ENCODE data around the gene RNF220.
"Not testable (repeated sequence)": the region's sequence is repeated elsewhere in the genome, so short reads cannot be mapped to it uniquely, and the experiment has no call there.

RNF220 gene

GRCh38 chr1:44689447-44689765, 284.4 kb downstream of the RNF220 start:
- no peak for DNase-seq (ENCODE audit: insufficient read length, low spot score)

GRCh38 chr1:44693159-44693558, 288.1 kb downstream of the RNF220 start:
- DNase-seq (ENCODE audit: insufficient read length, low spot score) (no peak), FAIRE-seq (no peak)

More at GRCh38 chr1:44689447-44689765, 284.4 kb downstream of the RNF220 start:
- no peak for FAIRE-seq

- no peak for FAIRE-seq
- no peak for DNase-seq (ENCODE audit: insufficient read length, low spot score)
Observed at GRCh38 chr1:44693900-44694299, 288.8 kb downstream of the RNF220 start.

- no peak for FAIRE-seq
Observed at GRCh38 chr1:44694863-44695478, 289.9 kb downstream of the RNF220 start.

GRCh38 chr1:44695671-44696070, 290.6 kb downstream of the RNF220 start:
- no peak for DNase-seq (ENCODE audit: insufficient read length, low spot score)
- no peak for FAIRE-seq

More at GRCh38 chr1:44694863-44695478, 289.9 kb downstream of the RNF220 start:
- no peak for DNase-seq (ENCODE audit: insufficient read length, low spot score)

GRCh38 chr1:44696101-44696500, 291.0 kb downstream of the RNF220 start:
- DNase-seq (ENCODE audit: insufficient read length, low spot score) (no peak), FAIRE-seq (no peak)

- FAIRE-seq (no peak), DNase-seq (ENCODE audit: insufficient read length, low spot score) (no peak)
Observed at GRCh38 chr1:44696789-44697345, 291.8 kb downstream of the RNF220 start.

GRCh38 chr1:44698138-44698537, 293.1 kb downstream of the RNF220 start:
- FAIRE-seq = no peak
- DNase-seq (ENCODE audit: insufficient read length, low spot score) = no peak

GRCh38 chr1:44699375-44699774, 294.3 kb downstream of the RNF220 start:
- not testable (repeated sequence) for FAIRE-seq; DNase-seq (ENCODE audit: insufficient read length, low spot score)

GRCh38 chr1:44700573-44700972, 295.5 kb downstream of the RNF220 start:
- FAIRE-seq (no peak), DNase-seq (ENCODE audit: insufficient read length, low spot score) (no peak)

- DNase-seq (ENCODE audit: insufficient read length, low spot score) (no peak), FAIRE-seq (no peak)
Observed at GRCh38 chr1:44701141-44701573, 296.1 kb downstream of the RNF220 start.
